Subcutaneous abdominal adipose tissue (tissue), 5 donors: Measurements from ENCODE around the gene TMOD4.
"Not testable (repeated sequence)": the region's sequence is repeated elsewhere in the genome, so short reads cannot be mapped to it uniquely, and the experiment has no call there.

Experiments
- H3K27ac ChIP-seq: one replicate; pipeline ENCODE4 v1.7.0; 2013; ENCODE audit warnings: low read depth, mild to moderate bottlenecking, inconsistent platforms, low read length, moderate library complexity
- H3K27me3 ChIP-seq, 5 donors: one replicate each; pipeline ENCODE4 v1.7.0; 2013; ENCODE audit warnings: low read length in 5 of 5, inconsistent platforms in 1 of 5; ENCODE audit not compliant: control insufficient read depth in 5 of 5, insufficient read depth in 4 of 5
- H3K36me3 ChIP-seq, 5 donors: one replicate each; pipeline ENCODE4 v1.7.0; 2013; ENCODE audit warnings: low read length in 5 of 5; ENCODE audit not compliant: control insufficient read depth in 5 of 5, insufficient read depth in 5 of 5
- H3K4me1 ChIP-seq, 5 donors: one replicate each; pipeline ENCODE4 v1.7.0; 2013; ENCODE audit warnings: low read length in 5 of 5, mild to moderate bottlenecking in 3 of 5, moderate library complexity in 1 of 5; ENCODE audit not compliant: control insufficient read depth in 5 of 5, insufficient read depth in 5 of 5
- H3K4me3 ChIP-seq, 5 donors: one replicate each; pipeline ENCODE4 v1.7.0; 2013; ENCODE audit warnings: low read length in 5 of 5, low read depth in 1 of 5
- H3K9ac ChIP-seq, 5 donors: one replicate each; pipeline ENCODE4 v1.7.0; 2013; ENCODE audit warnings: low read length in 5 of 5, mild to moderate bottlenecking in 4 of 5, moderate library complexity in 3 of 5
- H3K9me3 ChIP-seq, 5 donors: one replicate each; pipeline ENCODE4 v1.7.0; 2013; ENCODE audit warnings: low read length in 5 of 5; ENCODE audit not compliant: control insufficient read depth in 5 of 5
- donor health status: healthy.
- donor health status: healthy.
- donor health status: healthy.
- donor health status: healthy.
- donor health status: healthy.

TMOD4 gene

DNA sequence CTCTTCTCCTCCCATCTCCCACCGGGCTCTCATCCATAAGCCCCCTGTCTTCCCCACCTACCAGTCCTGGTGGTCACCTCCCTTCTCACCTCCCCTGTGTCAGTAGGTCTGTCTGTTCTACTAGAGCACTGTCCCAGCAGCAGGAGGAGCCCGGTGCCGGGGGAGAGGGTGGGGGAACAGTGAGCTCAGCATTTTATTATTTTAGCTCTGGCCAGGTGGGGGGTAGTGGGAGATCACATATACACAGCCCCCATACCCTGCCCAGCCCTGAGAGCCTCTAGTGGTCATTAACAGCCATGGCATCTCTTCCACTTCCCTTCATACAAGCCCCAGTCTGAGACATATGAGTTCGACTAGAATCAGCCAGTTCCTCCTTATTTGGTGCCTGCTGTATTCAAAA is at the start of gene TMOD4:
Gene TMOD4, minus strand, starts transcription at position 119 of the 400 bp plus-strand sequence. CDS start 1,106 bp downstream, outside the sequence.
- peaks cover 7 to 83% (median 70%) of the 10 kb centered on the region in 5 donors for H3K36me3 ChIP-seq
- no peaks in the 10 kb centered on the region for H3K9me3 ChIP-seq
- peak within 1 kb of the TSS in 4 of 5 donors; percentile 1 to 44 (median 30) for H3K9ac ChIP-seq
- peaks cover 0 to 14% (median 12%) of the 10 kb centered on the region in 5 donors for H3K4me1 ChIP-seq
- H3K4me3 ChIP-seq, result no peak within 1 kb of the TSS
- peak within 1 kb of the TSS; percentile 54 for H3K27ac ChIP-seq
- no peaks in the 10 kb centered on the region for H3K27me3 ChIP-seq

DNA sequence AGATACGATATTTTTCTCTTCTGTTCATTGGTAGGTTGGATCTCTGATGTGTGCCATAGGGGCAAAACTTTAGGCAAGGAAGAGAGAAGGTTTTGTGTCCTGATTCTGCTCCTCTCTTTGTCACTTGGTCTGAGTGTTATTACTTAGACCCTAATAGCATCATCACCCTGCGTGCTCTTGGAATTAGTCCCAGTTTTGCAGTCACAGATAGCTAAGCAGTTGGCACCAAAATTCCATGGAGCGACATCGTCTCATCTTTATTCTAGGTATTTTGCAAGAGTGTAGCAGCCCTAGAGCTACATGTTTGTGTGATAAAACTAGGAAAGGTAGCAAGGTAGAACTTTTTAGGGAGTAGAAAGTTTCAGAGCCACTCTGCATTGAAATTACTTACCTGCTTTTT is 46.3 kb upstream of the TMOD4 start:
- Histone ChIP-seq H3K36me3 (peaks cover 10 to 22% (median 11%) of the 10 kb centered on the region in 5 donors), H3K9ac (no peak overlapping the region), H3K4me3 (no peak overlapping the region), H3K27me3 (no peaks in the 10 kb centered on the region), H3K27ac (no peak overlapping the region), H3K4me1 (peaks cover 0 to 14% (median 2%) of the 10 kb centered on the region in 5 donors), H3K9me3 (no peaks in the 10 kb centered on the region)

DNA sequence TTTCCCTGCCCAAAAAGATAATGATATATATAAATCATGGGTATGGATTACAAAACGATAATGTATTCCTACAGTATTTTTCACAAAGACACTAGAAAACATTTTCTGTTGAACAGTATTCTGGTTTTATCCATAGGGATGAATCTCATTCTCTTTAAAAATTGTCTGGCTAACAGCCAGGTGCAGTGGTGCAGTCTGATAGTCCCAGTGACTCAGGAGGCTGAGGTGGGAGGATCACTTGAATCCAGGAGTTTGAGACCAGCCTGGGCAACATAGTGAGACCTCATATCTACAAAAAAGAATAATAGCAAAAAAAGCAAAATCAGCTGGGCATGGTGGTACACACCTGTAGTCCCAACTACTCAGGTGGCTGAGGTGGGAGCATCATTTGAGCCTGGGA is 45.8 kb upstream of the TMOD4 start:
- Histone ChIP-seq H3K27ac (no peak overlapping the region), H3K4me1 (peaks cover 0 to 14% (median 2%) of the 10 kb centered on the region in 5 donors), H3K27me3 (no peaks in the 10 kb centered on the region), H3K9ac (no peak overlapping the region), H3K9me3 (no peaks in the 10 kb centered on the region), H3K4me3 (no peak overlapping the region), H3K36me3 (peaks cover 7 to 20% (median 8%) of the 10 kb centered on the region in 5 donors)

DNA sequence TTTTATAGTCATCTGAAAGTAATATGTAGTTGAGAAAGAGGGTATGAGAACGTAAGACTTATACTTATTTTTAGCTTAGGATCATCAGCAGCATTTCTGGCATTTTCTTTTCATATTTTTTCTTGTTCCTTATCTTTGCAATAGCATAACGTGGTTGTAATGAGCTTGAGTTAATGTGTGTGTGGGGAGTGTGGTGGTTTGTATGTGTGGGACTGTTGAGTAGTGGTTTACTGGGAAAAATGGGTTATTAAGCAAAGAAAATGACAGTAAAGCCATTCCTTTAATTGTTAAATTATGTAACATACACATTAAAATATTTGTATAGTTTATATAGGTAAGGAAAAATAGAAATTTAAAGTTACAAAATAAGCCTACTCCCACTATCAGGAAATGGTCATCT is 37.8 kb upstream of the TMOD4 start:
- peaks cover 1 to 11% (median 3%) of the 10 kb centered on the region in 5 donors for H3K4me1 ChIP-seq
- H3K27ac ChIP-seq, result no peak overlapping the region
- H3K36me3 ChIP-seq, result peaks cover 0 to 19% (median 5%) of the 10 kb centered on the region in 5 donors
- no peaks in the 10 kb centered on the region for H3K27me3 ChIP-seq
- H3K4me3 ChIP-seq, result no peak overlapping the region
- peak overlapping the region in 1 of 5 donors; percentile 41 for H3K9ac ChIP-seq
- H3K9me3 ChIP-seq, result no peaks in the 10 kb centered on the region

DNA sequence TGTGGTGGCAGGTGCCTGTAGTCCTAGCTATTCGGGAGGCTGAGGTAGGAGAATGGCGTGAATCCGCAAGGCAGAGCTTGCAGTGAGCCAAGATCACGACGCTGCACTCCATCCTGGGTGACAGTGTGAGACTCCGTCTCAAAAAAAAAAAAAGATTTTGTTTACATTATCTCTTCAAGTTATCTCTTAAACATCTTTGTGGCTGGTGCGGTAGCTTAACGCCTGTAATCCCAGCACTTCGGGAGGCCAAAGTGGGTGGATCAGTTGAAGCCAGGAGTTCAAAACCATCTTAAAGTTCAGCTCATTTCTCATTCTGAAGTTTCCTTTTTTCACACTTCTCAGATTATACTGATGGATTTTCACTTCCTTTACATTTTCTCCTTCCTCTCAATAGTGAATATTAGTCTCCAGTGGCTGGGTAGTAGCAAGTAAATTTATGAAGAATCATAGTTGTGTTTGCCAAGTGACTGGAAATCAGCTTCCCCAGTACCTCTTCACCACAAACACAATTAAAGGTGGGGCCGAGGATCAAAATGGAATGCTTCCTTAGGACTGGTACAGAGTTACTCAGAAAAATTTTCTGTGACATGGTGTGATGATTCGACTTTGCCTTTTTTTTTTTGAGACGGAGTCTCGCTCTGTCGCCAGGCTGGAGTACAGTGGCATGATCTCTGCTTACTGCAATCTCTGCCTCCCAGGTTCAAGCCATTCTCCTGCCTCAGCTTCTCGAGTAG is 36.4 kb upstream of the TMOD4 start:
- peaks cover 0 to 9% (median 3%) of the 10 kb centered on the region in 5 donors for H3K4me1 ChIP-seq
- peaks cover 0 to 29% (median 14%) of the 10 kb centered on the region in 5 donors for H3K36me3 ChIP-seq
- no peaks in the 10 kb centered on the region for H3K27me3 ChIP-seq
- no peaks in the 10 kb centered on the region for H3K9me3 ChIP-seq
- H3K27ac ChIP-seq, result no peak overlapping the region
- H3K9ac ChIP-seq, result no peak overlapping the region
- no peak overlapping the region for H3K4me3 ChIP-seq

DNA sequence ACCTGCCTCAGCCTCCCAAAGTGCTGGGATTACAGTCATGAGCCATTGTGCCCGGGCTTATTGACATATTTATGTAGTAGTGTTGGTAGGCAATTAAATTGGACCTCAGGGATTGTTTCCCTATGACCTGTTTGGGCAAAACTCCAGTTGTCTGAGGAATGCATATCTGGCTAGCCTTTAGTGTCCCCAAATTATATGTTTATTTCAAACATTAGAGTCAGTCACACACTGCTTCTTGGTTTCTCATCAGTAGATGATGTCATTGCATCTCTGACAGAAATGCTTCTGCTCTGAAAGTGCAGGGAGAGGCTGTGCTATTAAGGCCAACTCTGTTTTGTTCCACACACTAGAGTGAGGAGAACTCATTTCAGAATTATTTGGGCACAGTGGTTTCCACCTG is 35.0 kb upstream of the TMOD4 start:
- Histone ChIP-seq H3K27ac (no peak overlapping the region), H3K9me3 (no peaks in the 10 kb centered on the region), H3K27me3 (no peaks in the 10 kb centered on the region), H3K36me3 (peaks cover 0 to 37% (median 16%) of the 10 kb centered on the region in 5 donors), H3K9ac (no peak overlapping the region), H3K4me1 (peaks cover 0 to 9% (median 3%) of the 10 kb centered on the region in 5 donors), H3K4me3 (no peak overlapping the region)

DNA sequence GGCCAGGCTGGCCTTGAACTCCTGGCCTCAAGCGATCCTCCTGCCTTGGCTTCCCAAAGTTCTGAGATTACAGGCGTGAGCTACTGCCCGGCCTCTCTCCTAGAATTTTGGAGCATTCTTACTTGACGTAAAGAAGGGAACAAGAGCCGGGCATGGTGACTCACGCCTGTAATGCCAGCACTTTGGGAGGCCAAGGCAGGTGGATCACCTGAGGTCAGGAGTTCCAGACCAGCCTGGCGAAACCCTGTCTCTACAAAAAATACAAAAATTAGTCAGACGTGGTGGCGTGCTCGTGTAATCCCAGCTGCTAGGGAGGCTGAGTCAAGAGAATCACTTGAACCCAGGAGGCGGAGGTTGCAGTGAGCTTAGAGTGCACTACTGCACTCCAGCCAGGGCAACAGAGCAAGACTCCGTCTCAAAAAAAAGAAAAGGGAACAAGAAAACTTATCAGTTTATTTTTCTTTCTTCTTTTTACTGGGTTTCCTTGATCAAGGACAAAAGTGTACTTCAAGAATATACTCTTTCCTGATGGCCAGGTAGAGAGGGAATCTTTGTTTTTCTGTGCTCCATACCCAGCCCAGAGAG is 29.7 kb upstream of the TMOD4 start:
- not testable (repeated sequence) for H3K27ac ChIP-seq, H3K27me3 ChIP-seq, H3K9me3 ChIP-seq, H3K4me3 ChIP-seq
- Histone ChIP-seq H3K36me3 (peaks cover 0 to 41% (median 21%) of the 10 kb centered on the region in 5 donors), H3K4me1 (peaks cover 0 to 15% (median 8%) of the 10 kb centered on the region in 5 donors), H3K9ac (peak overlapping the region in 1 of 5 donors; percentile 4)

DNA sequence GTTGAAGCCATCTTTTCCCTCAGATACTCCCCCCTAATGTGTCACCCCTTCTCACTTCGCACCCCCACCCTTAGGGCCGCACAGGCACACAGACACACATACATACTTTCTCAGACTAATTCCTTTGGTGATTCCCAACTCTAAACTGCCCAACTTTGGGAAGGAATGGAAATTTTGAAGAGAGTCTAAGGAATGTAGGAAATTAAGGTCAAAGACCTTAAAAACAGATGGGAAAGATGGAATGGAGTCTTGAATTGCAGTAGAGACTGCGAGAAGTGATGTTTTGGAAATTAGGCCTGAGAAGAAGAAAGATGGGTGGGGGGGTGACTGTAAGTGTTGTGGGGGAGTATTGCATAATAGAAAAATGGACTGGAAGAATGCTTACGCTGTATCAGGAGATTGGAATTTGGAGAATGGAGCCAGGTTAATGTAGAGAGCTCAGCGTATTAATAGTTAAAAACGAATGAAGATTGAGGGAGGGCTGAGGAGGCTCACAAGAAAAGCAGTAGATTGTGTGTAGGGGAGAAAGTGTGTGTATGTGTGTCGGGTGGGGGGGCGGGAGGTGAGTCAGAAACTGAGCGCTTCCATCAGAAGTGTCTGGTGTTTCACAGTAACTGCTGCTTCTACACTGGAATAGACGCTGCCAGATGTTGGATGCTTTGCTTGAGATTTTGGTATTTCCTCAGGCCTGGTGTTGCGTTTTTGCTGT is 24.2 kb upstream of the TMOD4 start:
- no peaks in the 10 kb centered on the region for H3K9me3 ChIP-seq
- peak overlapping the region; percentile 96 for H3K27ac ChIP-seq
- no peaks in the 10 kb centered on the region for H3K27me3 ChIP-seq
- H3K4me1 ChIP-seq, result peaks cover 2 to 40% (median 31%) of the 10 kb centered on the region in 5 donors
- H3K9ac ChIP-seq, result peak overlapping the region; percentile 72 to 98 (median 96)
- H3K4me3 ChIP-seq, result peak overlapping the region; percentile 92 to 99 (median 96)
- H3K36me3 ChIP-seq, result peaks cover 0 to 15% (median 5%) of the 10 kb centered on the region in 5 donors

DNA sequence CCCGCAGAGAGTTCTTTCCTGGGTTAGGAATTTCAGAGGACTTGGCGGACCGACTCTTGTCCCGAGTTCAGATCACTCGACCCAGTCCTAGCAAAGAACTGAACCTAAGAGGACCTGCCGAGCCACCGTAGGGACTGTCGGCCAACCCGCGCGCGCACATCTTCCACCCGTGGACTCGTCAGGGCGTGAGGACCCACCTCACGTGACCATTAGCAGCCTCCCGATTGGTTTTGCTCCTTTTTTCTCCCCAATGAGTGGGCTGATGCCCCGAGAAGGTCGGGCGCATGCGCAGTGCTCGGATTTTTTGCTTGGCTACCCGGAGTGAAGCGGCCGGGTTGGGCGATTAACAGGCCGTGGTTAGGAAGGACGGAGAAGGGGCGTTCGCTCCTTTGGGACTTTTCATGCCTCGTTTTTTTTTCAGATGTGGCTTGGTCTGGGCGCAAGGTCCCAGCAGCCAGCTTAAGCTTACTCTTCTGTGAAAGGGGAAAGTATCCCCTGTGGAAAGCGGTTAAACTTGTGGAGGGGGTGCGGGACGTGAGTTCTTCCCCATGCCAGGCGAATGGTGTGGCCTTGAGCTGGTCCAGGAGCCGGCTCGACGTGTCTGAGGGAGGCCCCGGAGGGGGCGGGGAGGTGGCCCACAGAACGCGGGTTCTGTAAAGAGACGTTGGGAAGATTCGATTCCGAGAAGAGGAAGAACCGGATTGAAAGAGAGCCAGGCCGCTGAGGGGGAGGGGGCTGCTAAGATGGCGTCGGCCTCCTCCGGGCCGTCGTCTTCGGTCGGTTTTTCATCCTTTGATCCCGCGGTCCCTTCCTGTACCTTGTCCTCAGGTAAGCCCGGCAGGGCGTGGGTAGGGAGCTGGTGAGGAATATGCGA is 22.7 kb upstream of the TMOD4 start, which contains the start of gene PIP5K1A:
Gene PIP5K1A, plus strand, starts transcription at position 299 of the 874 bp plus-strand sequence. Its CDS starts 445 bp downstream, at position 744.
- Histone ChIP-seq H3K27ac (peak within 1 kb of the TSS; percentile 96), H3K9me3 (no peaks in the 10 kb centered on the region), H3K27me3 (no peaks in the 10 kb centered on the region), H3K4me3 (peak within 1 kb of the TSS; percentile 92 to 99 (median 96)), H3K36me3 (peaks cover 0 to 10% (median 5%) of the 10 kb centered on the region in 5 donors), H3K4me1 (peaks cover 2 to 40% (median 31%) of the 10 kb centered on the region in 5 donors), H3K9ac (peak within 1 kb of the TSS; percentile 92 to 98 (median 97))
